Tibial nerve (tissue), 4 donors: ENCODE data around the gene DUSP12. TPM values are rescaled to one million over a fixed set of nuclear protein-coding genes. Genes with fewer than 3 reads are reported as not detected.

Source experiments
- DNase-seq, 2 donors: peaks; one replicate each; pipeline ENCODE4 v3.0.0-alpha.2; 2019; ENCODE audit warnings: low spot score in 2 of 2
- H3K27ac ChIP-seq, 4 donors: fragments of 200-600 bp; sonication (generic) in 3 of 4; one replicate each; pipeline ENCODE4 v1.5.1; 2017 to 2019; ENCODE audit warnings: mild to moderate bottlenecking in 1 of 4
- H3K27me3 ChIP-seq, 2 donors: fragments of 200-600 bp; sonication (generic) in 1 of 2; one replicate each; pipeline versions ENCODE4 v1.5.1 to v1.6.0; 2017 to 2019
- H3K36me3 ChIP-seq, 3 donors: fragments of 200-600 bp; sonication (generic); one replicate each; pipeline ENCODE4 v1.5.1; 2018 to 2019
- H3K4me1 ChIP-seq, 4 donors: fragments of 200-600 bp; sonication (generic) in 3 of 4; one replicate each; pipeline ENCODE4 v1.5.1; 2017 to 2019
- H3K4me3 ChIP-seq, 4 donors: fragments of 200-600 bp; sonication (generic) in 3 of 4; one replicate each; pipeline ENCODE4 v1.5.1; 2017 to 2019; ENCODE audit warnings: mild to moderate bottlenecking in 1 of 4, moderate library complexity in 1 of 4
- H3K9me3 ChIP-seq, 4 donors: fragments of 200-600 bp; sonication (generic) in 3 of 4; one replicate each; pipeline ENCODE4 v1.5.1; 2017 to 2019
- CTCF ChIP-seq, 5 experiments: fragments of 200-600 bp in 3 of 5; fragments of 450-650 bp in 2 of 5; sonication (generic) in 3 of 5; IDR thresholded peaks; one replicate each; pipeline ENCODE4 v1.5.1; 2016 to 2019; ENCODE audit warnings: antibody characterized with exemption in 5 of 5, mild to moderate bottlenecking in 3 of 5, moderate library complexity in 2 of 5
- EP300 ChIP-seq, 2 donors: sonication (generic); formaldehyde crosslinking; IDR thresholded peaks; one replicate each; pipeline ENCODE4 v1.6.1; 2017; ENCODE audit warnings: antibody characterized with exemption in 2 of 2, mild to moderate bottlenecking in 1 of 2
- POLR2A ChIP-seq, 2 donors: fragments of 450-650 bp; IDR thresholded peaks; one replicate each; pipeline ENCODE4 v1.6.1; 2017; ENCODE audit warnings: antibody characterized with exemption in 2 of 2, mild to moderate bottlenecking in 2 of 2, moderate library complexity in 2 of 2
- WGBS, 2 donors: methylation state at CpG; one replicate each; pipeline ENCODE4 v1.1.5; 2018; 5-methylcytosine and 5-hydroxymethylcytosine counted together
- total RNA-seq, 4 donors: library from RNA; depleted of rRNA; stranded (reverse); fragments of >200 nt; gene quantifications; one replicate each; pipeline ENCODE4 v1.1.0, GENCODE V29; 2016

DUSP12 gene
- total RNA-seq, 4 donors from 2014 or later, result 33.5 to 40.6 (median 39.3) TPM

GRCh38 chr1:161773791-161774190, 24.2 kb downstream of the DUSP12 start:
- WGBS, 2 donors, result 76 to 78% methylated on average over 4 of the region's 4 CpGs

GRCh38 chr1:161777261-161777660, 27.7 kb downstream of the DUSP12 start:
- 83 to 94% methylated on average over 2 of the region's 2 CpGs for WGBS, 2 donors
- TF ChIP-seq CTCF (IDR thresholded peaks at IDR 0.05) (no peak), POLR2A (IDR thresholded peaks at IDR 0.05) (no peak), EP300 (IDR thresholded peaks at IDR 0.05) (no peak)
- Histone ChIP-seq H3K9me3 (no peaks in the 10 kb centered on the region), H3K27me3 (no peaks in the 10 kb centered on the region), H3K4me1 (peaks cover 0 to 37% (median 2%) of the 10 kb centered on the region in 4 donors), H3K27ac (no peak overlapping the region), H3K36me3 (peaks cover 0 to 2% (median 2%) of the 10 kb centered on the region in 3 donors), H3K4me3 (no peak overlapping the region)
- DNase-seq, result no peak

More at GRCh38 chr1:161773791-161774190, 24.2 kb downstream of the DUSP12 start:
- Histone ChIP-seq H3K27me3 (no peaks in the 10 kb centered on the region), H3K9me3 (no peaks in the 10 kb centered on the region), H3K4me1 (peaks cover 0 to 62% (median 0%) of the 10 kb centered on the region in 4 donors), H3K36me3 (no peaks in the 10 kb centered on the region), H3K4me3 (no peak overlapping the region), H3K27ac (no peak overlapping the region)
- DNase-seq, result no peak
- TF ChIP-seq EP300 (IDR thresholded peaks at IDR 0.05), result no peak
- no peak for TF ChIP-seq POLR2A (IDR thresholded peaks at IDR 0.05)
- TF ChIP-seq CTCF (IDR thresholded peaks at IDR 0.05), result no peak

- no peak for TF ChIP-seq EP300 (IDR thresholded peaks at IDR 0.05)
- TF ChIP-seq POLR2A (IDR thresholded peaks at IDR 0.05), result no peak
- TF ChIP-seq CTCF (IDR thresholded peaks at IDR 0.05), result no peak
- WGBS, 2 donors, result 88 to 97% methylated on average over 1 of the region's 1 CpG
- no peaks in the 10 kb centered on the region for H3K9me3 ChIP-seq
Observed at GRCh38 chr1:161778522-161778921, 28.9 kb downstream of the DUSP12 start.

GRCh38 chr1:161779393-161779792, 29.8 kb downstream of the DUSP12 start:
- H3K9me3 ChIP-seq, result no peaks in the 10 kb centered on the region
- TF ChIP-seq EP300 (IDR thresholded peaks at IDR 0.05) (no peak), POLR2A (IDR thresholded peaks at IDR 0.05) (no peak), CTCF (IDR thresholded peaks at IDR 0.05) (no peak)
- no peaks in the 10 kb centered on the region for H3K27me3 ChIP-seq
- no peak overlapping the region for H3K27ac ChIP-seq
- 80% methylated on average over 2 of the region's 2 CpGs for WGBS, 2 donors
- no peak overlapping the region for H3K4me3 ChIP-seq
- H3K4me1 ChIP-seq, result peaks cover 0 to 30% (median 2%) of the 10 kb centered on the region in 4 donors
- peaks cover 0 to 19% (median 4%) of the 10 kb centered on the region in 3 donors for H3K36me3 ChIP-seq
- DNase-seq, result no peak

More at GRCh38 chr1:161778522-161778921, 28.9 kb downstream of the DUSP12 start:
- H3K27ac ChIP-seq, result no peak overlapping the region
- H3K4me3 ChIP-seq, result no peak overlapping the region
- DNase-seq, result no peak
- peaks cover 0 to 34% (median 2%) of the 10 kb centered on the region in 4 donors for H3K4me1 ChIP-seq
- H3K36me3 ChIP-seq, result peaks cover 0 to 11% (median 4%) of the 10 kb centered on the region in 3 donors
- no peaks in the 10 kb centered on the region for H3K27me3 ChIP-seq

GRCh38 chr1:161781995-161782394, 32.4 kb downstream of the DUSP12 start:
- no peak overlapping the region for H3K4me3 ChIP-seq
- peaks cover 0 to 45% (median 14%) of the 10 kb centered on the region in 3 donors for H3K36me3 ChIP-seq
- H3K27me3 ChIP-seq, result no peaks in the 10 kb centered on the region
- DNase-seq, result no peak
- peaks cover 0 to 13% (median 2%) of the 10 kb centered on the region in 4 donors for H3K4me1 ChIP-seq
- H3K27ac ChIP-seq, result no peak overlapping the region
- TF ChIP-seq POLR2A (IDR thresholded peaks at IDR 0.05) (no peak), EP300 (IDR thresholded peaks at IDR 0.05) (no peak), CTCF (IDR thresholded peaks at IDR 0.05) (no peak)
- H3K9me3 ChIP-seq, result no peaks in the 10 kb centered on the region
